ENCODE data around the gene BORA. TPM values are rescaled to one million over a fixed set of nuclear protein-coding genes. Genes with fewer than 3 reads are reported as not detected.

Gene BORA
- total RNA-seq, 1 experiment from 2014 or later, result 12.3 TPM

DNA sequence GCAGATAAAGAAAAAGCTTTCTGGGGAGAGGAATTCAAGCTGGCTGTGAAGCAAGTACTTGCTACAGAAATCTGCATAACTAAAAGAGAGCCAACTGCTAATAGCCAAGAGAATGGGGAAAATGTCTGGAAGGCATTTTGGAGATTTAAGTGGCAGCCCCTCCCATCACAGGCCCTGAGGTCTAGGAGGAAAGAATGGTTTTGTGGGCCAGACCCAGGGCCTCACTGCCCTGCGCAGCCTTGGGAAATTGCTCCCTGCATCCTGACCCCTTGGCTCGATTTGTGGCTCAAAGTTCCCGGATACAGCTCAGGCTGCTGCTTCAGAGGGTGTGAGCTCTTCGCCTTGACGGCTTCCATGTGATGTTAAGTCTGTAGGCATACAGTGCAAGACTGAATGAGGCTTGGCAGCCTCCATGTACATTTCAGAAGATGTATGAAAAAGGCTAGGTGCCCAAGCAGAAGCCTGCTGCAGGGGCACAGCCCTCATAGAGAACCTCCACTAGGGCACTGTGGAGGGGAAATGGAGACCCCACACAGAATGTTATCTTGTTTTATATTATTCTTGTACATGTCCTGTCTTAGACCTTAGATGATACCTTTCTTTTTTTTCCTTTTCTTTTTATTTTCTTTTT is 34.7 kb upstream of the BORA start:
- H3K4me3 Mint-ChIP-seq, result no peak overlapping the region
- no peak for ATAC-seq
- H3K27me3 Mint-ChIP-seq (ENCODE audit: low read depth), result no peaks in the 10 kb centered on the region
- DNase-seq (ENCODE audit: low spot score), result no peak
- peaks cover 45% of the 10 kb centered on the region for H3K9me3 Mint-ChIP-seq
- no peaks in the 10 kb centered on the region for H3K4me1 Mint-ChIP-seq
- no peak overlapping the region for H3K27ac Mint-ChIP-seq
- ChIA-PET CTCF (no interaction called here), POLR2A (interaction anchor here (0.6 kb wide), 1 partner anchor 88 kb away, joined by 5 read pairs; no protein-coding TSS in a partner anchor)
- peaks cover 31% of the 10 kb centered on the region for H3K36me3 Mint-ChIP-seq
- TF ChIP-seq ETV6 (CRISPR knock-in tag; IDR thresholded peaks at IDR 0.05) (no peak), FOXK1 (CRISPR knock-in tag; IDR thresholded peaks at IDR 0.05) (no peak), OVOL2 (CRISPR knock-in tag; IDR thresholded peaks at IDR 0.05; ENCODE audit: borderline replicate concordance) (no peak), NFYB (CRISPR knock-in tag; conservative IDR thresholded peaks at IDR 0.05; ENCODE audit: low read depth) (no peak), ELF4 (CRISPR knock-in tag; IDR thresholded peaks at IDR 0.05; ENCODE audit: low read depth) (no peak), ZNF138 (CRISPR knock-in tag; conservative IDR thresholded peaks at IDR 0.05) (no peak), SMAD4 (CRISPR knock-in tag; IDR thresholded peaks at IDR 0.05) (no peak), ZNF416 (CRISPR knock-in tag; IDR thresholded peaks at IDR 0.05) (no peak)
- TF ChIP-seq, protein P1, sequence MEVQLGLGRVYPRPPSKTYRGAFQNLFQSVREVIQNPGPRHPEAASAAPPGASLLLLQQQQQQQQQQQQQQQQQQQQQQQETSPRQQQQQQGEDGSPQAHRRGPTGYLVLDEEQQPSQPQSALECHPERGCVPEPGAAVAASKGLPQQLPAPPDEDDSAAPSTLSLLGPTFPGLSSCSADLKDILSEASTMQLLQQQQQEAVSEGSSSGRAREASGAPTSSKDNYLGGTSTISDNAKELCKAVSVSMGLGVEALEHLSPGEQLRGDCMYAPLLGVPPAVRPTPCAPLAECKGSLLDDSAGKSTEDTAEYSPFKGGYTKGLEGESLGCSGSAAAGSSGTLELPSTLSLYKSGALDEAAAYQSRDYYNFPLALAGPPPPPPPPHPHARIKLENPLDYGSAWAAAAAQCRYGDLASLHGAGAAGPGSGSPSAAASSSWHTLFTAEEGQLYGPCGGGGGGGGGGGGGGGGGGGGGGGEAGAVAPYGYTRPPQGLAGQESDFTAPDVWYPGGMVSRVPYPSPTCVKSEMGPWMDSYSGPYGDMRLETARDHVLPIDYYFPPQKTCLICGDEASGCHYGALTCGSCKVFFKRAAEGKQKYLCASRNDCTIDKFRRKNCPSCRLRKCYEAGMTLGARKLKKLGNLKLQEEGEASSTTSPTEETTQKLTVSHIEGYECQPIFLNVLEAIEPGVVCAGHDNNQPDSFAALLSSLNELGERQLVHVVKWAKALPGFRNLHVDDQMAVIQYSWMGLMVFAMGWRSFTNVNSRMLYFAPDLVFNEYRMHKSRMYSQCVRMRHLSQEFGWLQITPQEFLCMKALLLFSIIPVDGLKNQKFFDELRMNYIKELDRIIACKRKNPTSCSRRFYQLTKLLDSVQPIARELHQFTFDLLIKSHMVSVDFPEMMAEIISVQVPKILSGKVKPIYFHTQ (CRISPR knock-in tag; IDR thresholded peaks at IDR 0.05), result no peak
- TF ChIP-seq, protein P2, sequence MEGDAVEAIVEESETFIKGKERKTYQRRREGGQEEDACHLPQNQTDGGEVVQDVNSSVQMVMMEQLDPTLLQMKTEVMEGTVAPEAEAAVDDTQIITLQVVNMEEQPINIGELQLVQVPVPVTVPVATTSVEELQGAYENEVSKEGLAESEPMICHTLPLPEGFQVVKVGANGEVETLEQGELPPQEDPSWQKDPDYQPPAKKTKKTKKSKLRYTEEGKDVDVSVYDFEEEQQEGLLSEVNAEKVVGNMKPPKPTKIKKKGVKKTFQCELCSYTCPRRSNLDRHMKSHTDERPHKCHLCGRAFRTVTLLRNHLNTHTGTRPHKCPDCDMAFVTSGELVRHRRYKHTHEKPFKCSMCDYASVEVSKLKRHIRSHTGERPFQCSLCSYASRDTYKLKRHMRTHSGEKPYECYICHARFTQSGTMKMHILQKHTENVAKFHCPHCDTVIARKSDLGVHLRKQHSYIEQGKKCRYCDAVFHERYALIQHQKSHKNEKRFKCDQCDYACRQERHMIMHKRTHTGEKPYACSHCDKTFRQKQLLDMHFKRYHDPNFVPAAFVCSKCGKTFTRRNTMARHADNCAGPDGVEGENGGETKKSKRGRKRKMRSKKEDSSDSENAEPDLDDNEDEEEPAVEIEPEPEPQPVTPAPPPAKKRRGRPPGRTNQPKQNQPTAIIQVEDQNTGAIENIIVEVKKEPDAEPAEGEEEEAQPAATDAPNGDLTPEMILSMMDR (IDR thresholded peaks at IDR 0.05), result no peak
- TF ChIP-seq, protein P3, sequence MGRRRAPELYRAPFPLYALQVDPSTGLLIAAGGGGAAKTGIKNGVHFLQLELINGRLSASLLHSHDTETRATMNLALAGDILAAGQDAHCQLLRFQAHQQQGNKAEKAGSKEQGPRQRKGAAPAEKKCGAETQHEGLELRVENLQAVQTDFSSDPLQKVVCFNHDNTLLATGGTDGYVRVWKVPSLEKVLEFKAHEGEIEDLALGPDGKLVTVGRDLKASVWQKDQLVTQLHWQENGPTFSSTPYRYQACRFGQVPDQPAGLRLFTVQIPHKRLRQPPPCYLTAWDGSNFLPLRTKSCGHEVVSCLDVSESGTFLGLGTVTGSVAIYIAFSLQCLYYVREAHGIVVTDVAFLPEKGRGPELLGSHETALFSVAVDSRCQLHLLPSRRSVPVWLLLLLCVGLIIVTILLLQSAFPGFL (CRISPR knock-in tag; IDR thresholded peaks at IDR 0.05; ENCODE audit: borderline replicate concordance), result no peak
- TF ChIP-seq, protein P4, sequence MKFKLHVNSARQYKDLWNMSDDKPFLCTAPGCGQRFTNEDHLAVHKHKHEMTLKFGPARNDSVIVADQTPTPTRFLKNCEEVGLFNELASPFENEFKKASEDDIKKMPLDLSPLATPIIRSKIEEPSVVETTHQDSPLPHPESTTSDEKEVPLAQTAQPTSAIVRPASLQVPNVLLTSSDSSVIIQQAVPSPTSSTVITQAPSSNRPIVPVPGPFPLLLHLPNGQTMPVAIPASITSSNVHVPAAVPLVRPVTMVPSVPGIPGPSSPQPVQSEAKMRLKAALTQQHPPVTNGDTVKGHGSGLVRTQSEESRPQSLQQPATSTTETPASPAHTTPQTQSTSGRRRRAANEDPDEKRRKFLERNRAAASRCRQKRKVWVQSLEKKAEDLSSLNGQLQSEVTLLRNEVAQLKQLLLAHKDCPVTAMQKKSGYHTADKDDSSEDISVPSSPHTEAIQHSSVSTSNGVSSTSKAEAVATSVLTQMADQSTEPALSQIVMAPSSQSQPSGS (CRISPR knock-in tag; IDR thresholded peaks at IDR 0.05; ENCODE audit: borderline replicate concordance, low read depth), result no peak
- TF ChIP-seq, protein P5, sequence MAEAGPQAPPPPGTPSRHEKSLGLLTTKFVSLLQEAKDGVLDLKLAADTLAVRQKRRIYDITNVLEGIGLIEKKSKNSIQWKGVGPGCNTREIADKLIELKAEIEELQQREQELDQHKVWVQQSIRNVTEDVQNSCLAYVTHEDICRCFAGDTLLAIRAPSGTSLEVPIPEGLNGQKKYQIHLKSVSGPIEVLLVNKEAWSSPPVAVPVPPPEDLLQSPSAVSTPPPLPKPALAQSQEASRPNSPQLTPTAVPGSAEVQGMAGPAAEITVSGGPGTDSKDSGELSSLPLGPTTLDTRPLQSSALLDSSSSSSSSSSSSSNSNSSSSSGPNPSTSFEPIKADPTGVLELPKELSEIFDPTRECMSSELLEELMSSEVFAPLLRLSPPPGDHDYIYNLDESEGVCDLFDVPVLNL (CRISPR knock-in tag; IDR thresholded peaks at IDR 0.05; ENCODE audit: borderline replicate concordance, low read depth), result no peak
- TF ChIP-seq, protein P6, sequence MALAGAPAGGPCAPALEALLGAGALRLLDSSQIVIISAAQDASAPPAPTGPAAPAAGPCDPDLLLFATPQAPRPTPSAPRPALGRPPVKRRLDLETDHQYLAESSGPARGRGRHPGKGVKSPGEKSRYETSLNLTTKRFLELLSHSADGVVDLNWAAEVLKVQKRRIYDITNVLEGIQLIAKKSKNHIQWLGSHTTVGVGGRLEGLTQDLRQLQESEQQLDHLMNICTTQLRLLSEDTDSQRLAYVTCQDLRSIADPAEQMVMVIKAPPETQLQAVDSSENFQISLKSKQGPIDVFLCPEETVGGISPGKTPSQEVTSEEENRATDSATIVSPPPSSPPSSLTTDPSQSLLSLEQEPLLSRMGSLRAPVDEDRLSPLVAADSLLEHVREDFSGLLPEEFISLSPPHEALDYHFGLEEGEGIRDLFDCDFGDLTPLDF (CRISPR knock-in tag; IDR thresholded peaks at IDR 0.05), result no peak
- TF ChIP-seq, protein P7, sequence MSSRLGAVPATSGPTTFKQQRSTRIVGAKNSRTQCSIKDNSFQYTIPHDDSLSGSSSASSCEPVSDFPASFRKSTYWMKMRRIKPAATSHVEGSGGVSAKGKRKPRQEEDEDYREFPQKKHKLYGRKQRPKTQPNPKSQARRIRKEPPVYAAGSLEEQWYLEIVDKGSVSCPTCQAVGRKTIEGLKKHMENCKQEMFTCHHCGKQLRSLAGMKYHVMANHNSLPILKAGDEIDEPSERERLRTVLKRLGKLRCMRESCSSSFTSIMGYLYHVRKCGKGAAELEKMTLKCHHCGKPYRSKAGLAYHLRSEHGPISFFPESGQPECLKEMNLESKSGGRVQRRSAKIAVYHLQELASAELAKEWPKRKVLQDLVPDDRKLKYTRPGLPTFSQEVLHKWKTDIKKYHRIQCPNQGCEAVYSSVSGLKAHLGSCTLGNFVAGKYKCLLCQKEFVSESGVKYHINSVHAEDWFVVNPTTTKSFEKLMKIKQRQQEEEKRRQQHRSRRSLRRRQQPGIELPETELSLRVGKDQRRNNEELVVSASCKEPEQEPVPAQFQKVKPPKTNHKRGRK (CRISPR knock-in tag; IDR thresholded peaks at IDR 0.05; ENCODE audit: borderline replicate concordance), result no peak
- TF ChIP-seq, protein P8, sequence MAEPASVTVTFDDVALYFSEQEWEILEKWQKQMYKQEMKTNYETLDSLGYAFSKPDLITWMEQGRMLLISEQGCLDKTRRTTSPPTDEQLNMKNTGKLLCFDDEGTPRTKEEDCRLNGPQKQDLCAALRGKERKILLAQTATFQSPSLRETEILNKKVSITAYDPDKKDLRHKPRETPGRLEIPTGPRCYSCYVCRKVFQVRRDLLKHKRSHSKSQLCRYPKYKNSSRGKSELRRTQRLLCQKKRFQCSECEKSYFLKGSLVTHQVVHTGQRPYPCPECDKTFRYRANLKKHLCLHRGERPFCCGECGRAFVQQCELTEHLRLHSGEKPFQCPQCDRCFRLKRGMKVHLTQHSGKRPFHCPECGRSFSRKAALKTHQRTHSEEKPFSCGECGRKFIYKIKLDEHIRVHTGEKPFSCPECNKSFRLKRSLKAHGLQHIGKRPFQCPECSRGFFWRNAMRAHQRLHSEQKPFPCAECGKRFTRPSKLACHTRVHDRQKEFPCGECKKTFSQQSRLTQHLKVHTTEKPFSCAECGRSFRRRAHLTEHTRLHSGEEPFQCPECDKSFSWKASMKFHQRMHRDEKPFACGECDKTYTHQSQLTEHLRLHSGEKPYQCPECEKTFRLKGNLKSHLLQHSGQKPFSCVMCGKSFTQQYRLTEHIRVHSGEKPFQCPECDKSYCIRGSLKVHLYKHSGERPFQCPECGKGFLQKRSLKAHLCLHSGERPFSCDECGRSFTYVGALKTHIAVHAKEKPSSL (CRISPR knock-in tag; conservative IDR thresholded peaks at IDR 0.05), result no peak
- TF ChIP-seq, protein P9, sequence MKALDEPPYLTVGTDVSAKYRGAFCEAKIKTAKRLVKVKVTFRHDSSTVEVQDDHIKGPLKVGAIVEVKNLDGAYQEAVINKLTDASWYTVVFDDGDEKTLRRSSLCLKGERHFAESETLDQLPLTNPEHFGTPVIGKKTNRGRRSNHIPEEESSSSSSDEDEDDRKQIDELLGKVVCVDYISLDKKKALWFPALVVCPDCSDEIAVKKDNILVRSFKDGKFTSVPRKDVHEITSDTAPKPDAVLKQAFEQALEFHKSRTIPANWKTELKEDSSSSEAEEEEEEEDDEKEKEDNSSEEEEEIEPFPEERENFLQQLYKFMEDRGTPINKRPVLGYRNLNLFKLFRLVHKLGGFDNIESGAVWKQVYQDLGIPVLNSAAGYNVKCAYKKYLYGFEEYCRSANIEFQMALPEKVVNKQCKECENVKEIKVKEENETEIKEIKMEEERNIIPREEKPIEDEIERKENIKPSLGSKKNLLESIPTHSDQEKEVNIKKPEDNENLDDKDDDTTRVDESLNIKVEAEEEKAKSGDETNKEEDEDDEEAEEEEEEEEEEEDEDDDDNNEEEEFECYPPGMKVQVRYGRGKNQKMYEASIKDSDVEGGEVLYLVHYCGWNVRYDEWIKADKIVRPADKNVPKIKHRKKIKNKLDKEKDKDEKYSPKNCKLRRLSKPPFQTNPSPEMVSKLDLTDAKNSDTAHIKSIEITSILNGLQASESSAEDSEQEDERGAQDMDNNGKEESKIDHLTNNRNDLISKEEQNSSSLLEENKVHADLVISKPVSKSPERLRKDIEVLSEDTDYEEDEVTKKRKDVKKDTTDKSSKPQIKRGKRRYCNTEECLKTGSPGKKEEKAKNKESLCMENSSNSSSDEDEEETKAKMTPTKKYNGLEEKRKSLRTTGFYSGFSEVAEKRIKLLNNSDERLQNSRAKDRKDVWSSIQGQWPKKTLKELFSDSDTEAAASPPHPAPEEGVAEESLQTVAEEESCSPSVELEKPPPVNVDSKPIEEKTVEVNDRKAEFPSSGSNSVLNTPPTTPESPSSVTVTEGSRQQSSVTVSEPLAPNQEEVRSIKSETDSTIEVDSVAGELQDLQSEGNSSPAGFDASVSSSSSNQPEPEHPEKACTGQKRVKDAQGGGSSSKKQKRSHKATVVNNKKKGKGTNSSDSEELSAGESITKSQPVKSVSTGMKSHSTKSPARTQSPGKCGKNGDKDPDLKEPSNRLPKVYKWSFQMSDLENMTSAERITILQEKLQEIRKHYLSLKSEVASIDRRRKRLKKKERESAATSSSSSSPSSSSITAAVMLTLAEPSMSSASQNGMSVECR (CRISPR knock-in tag; IDR thresholded peaks at IDR 0.05; ENCODE audit: borderline replicate concordance), result no peak

Data from WTC11 (cell line).